GM18498 (cell line): ENCODE measurements around the gene COL4A2.
A peak's percentile ranks its signal among the peaks of the same experiment; 100 is the strongest.

Source experiments
- ATAC-seq: cut with Tn5 transposase; IDR thresholded peaks from one replicate; pipeline ENCODE4 v1.9.1; 2021; ENCODE audit warnings: mild to moderate bottlenecking, moderate library complexity; ENCODE audit not compliant: unreplicated experiment

Gene COL4A2

GRCh38 chr13:110465696-110466095, 158.6 kb downstream of the COL4A2 start:
- no peak for ATAC-seq

GRCh38 chr13:110466266-110466915, 159.3 kb downstream of the COL4A2 start:
- ATAC-seq, result no peak

- ATAC-seq, result no peak
These were observed 160.5 kb downstream of the COL4A2 start for GRCh38 chr13:110467516-110468110.

- ATAC-seq, result no peak
These were observed 162.0 kb downstream of the COL4A2 start for GRCh38 chr13:110468986-110469495.

GRCh38 chr13:110469597-110469996, 162.5 kb downstream of the COL4A2 start:
- no peak for ATAC-seq

- no peak for ATAC-seq
These were observed 163.4 kb downstream of the COL4A2 start for GRCh38 chr13:110470272-110471009.

- ATAC-seq, result peak; percentile 64
These were observed 164.2 kb downstream of the COL4A2 start for GRCh38 chr13:110471156-110471832.

- ATAC-seq, result peak; percentile 98
These were observed 164.7 kb downstream of the COL4A2 start for GRCh38 chr13:110471833-110472162.

GRCh38 chr13:110472904-110473563, 165.9 kb downstream of the COL4A2 start:
- ATAC-seq, result no peak

- ATAC-seq, result no peak
These were observed 167.6 kb downstream of the COL4A2 start for GRCh38 chr13:110474713-110475112.

- ATAC-seq, result no peak
These were observed 168.0 kb downstream of the COL4A2 start for GRCh38 chr13:110475117-110475516.

GRCh38 chr13:110475550-110476219, 168.6 kb downstream of the COL4A2 start:
- no peak for ATAC-seq

GRCh38 chr13:110476220-110476617, 169.1 kb downstream of the COL4A2 start:
- no peak for ATAC-seq

- ATAC-seq, result no peak
These were observed 170.7 kb downstream of the COL4A2 start for GRCh38 chr13:110477706-110478245.

GRCh38 chr13:110478405-110479214, 171.5 kb downstream of the COL4A2 start:
- no peak for ATAC-seq

GRCh38 chr13:110479215-110479545, 172.1 kb downstream of the COL4A2 start:
- ATAC-seq, result no peak

- ATAC-seq, result no peak
These were observed 172.6 kb downstream of the COL4A2 start for GRCh38 chr13:110479648-110480047.

- no peak for ATAC-seq
These were observed 173.1 kb downstream of the COL4A2 start for GRCh38 chr13:110480161-110480560.

GRCh38 chr13:110483386-110483968, 176.4 kb downstream of the COL4A2 start:
- no peak for ATAC-seq
